Nucleus accumbens (tissue), 56 donors: ENCODE results near the gene NGRN.

Experiments used
- DNase-seq, 56 donors: peaks; one replicate each; lab custom pipeline; 2025; lab: John Stamatoyannopoulos, UW

The NGRN gene

GRCh38 chr15:90307661-90308060, 42.2 kb downstream of the NGRN start:
- no peak for DNase-seq

GRCh38 chr15:90309020-90309419, 43.5 kb downstream of the NGRN start:
- DNase-seq: no peak

- peak in 30 of 56 donors; percentile 12 to 78 (median 42) for DNase-seq
These were observed 50.0 kb downstream of the NGRN start for GRCh38 chr15:90315278-90315982.

- DNase-seq: no peak
These were observed 50.7 kb downstream of the NGRN start for GRCh38 chr15:90316139-90316538.

- no peak for DNase-seq
These were observed 53.1 kb downstream of the NGRN start for GRCh38 chr15:90318591-90318990.

DNA sequence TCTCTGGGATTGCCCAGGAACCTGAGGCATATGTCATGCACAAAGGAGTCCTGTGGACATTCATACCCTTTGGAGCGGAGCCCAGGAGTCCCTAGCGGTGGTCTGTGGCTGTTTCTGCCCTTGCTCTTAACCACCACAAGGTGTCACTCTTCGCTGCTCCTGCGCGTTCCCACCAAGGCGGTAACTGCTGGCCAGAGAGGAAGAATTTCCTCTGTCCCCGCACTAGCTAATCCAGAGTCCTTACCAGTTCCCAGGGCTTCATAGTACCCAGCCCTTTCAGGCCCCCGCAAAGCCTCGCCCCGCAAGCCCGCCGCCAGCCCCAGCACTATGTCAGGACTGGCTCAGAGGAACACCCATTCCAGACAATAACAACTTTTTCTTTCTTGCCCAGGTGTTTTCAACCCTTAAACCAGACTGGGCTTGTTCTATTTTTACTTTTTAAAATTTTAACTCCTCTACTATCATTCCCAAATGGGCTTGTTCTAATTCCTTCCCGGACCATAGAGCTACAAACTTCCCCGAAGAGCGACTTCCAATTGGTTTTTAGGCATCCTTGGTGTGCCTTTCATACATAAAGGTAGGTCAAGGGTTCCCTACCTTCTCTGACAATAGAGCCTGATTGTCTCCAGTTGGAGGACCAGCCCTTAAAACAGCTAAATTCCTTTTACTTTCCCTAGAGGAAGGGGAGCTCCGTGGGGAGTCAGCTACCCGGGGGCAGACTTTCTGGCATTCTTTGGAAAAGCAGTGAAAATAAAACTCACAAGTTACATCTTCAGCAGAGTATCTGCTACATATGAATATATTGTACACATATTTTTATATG, 54.8 kb downstream of the NGRN start:
- DNase-seq: peak in 55 of 56 donors; percentile 20 to 86 (median 66)

DNA sequence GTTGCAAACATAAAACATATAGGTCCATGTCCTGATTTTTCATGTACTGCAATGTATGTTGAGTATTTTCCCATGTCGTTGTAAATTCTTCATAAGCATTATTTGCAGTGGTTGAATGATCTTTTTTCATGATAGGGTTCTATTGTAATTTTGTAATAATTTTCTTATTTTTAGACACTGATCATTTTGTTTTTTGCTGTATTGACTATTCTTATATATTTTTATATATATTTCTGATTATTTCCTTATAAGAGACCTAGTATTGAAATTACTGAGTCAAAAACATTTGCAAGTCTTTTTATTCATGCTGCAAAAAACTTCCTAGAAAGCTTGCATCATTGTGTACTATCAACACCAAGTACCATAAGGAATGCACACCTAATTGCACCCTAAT, 55.4 kb downstream of the NGRN start:
- DNase-seq: no peak
